ENCODE data around the gene NLRP1.

The NLRP1 gene

GRCh38 chr17:5473906-5474305 lies 110.4 kb downstream of the NLRP1 start:
- DNase-seq (ENCODE audit: low spot score) = no peak

DNA sequence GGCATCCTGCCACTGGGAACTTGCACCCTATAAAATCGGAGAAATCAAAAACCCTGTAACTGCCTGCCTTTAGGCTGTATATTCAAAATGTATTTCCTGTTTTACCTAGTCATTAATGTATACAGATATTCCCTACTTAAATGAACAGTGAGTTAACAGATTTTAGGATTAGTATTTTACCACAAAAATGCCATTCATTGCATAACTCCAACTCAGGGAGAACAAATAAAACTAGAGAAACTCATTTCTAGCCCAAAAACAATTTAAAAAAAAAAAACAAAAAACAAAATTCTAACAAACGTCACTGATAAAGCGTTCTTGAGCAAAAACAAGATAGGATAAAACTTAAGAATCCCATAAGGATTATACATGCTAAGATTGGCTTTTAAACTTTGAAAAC lies 111.8 kb downstream of the NLRP1 start:
- no peak for DNase-seq (ENCODE audit: low spot score)

DNA sequence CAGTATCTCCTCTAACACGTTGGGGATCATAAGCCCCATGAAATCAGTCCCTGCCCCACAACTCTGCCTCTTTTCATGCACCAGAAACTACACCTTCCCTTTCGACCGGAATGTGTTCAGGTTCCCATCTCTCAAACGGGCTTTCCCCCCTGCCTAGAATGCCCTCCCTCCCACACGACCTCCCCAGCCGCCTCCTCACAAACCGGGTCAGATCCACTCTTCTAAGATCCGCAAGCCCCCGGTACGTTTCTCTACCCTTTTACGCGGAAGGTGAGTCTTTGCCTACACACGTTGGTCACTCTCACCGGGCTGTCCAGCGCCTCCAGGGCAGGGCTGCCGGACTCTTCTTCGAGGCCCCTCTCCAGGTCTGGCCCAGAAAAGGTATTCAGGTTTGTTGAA lies 116.2 kb downstream of the NLRP1 start:
- DNase-seq (ENCODE audit: low spot score) = no peak

- DNase-seq (ENCODE audit: low spot score) = no peak
Observed at GRCh38 chr17:5467416-5467815, 116.9 kb downstream of the NLRP1 start.

GRCh38 chr17:5466295-5466694 lies 118.0 kb downstream of the NLRP1 start:
- DNase-seq (ENCODE audit: low spot score) = no peak

- no peak for DNase-seq (ENCODE audit: low spot score)
Observed at GRCh38 chr17:5464717-5465507, 119.4 kb downstream of the NLRP1 start.
